GM18868 (cell line): Measurements from ENCODE around the gene BRK1.
"Not testable (repeated sequence)": the region's sequence is repeated elsewhere in the genome, so short reads cannot be mapped to it uniquely, and the experiment has no call there.

Source experiments
- ATAC-seq: cut with Tn5 transposase; IDR thresholded peaks from one replicate; pipeline ENCODE4 v1.9.1; 2021; ENCODE audit warnings: mild to moderate bottlenecking, moderate library complexity; ENCODE audit not compliant: unreplicated experiment

BRK1 gene

DNA sequence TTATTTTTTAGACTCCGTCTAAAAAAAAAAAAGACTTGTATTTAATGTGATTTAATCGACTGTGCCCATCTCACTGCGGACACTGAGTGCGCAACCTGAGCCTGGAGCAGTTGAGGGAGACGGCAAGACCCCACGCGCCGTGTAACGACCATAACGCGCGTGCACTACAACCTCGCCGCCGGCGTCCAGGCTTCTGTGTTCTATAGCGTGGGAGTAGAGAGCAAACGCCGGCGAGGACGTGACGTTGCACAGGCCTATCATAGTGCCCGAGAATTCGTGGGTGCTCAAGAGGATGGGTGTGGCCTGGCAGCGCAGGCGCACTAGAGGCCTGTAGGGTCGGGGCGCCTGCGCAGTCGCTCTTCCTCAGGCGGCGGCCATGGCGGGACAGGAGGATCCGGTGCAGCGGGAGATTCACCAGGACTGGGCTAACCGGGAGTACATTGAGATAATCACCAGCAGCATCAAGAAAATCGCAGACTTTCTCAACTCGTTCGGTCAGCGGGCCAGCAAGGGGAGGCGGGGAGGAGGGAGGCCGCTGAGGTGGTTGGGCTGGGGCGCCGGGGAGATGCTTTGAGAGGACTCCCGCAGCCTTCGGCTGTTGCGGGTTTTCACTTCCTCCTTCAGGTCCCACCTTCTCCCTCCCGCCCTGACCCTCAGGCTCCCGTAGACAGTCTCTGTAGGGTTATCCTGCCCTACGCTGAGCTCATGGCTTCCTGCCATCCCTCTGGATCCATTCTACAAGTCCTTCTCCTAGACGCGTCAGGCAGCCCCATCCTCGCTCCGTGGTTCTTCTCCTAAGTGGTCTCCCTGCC is at the start of gene BRK1:
TSS of gene BRK1 (plus strand) at position 350 of the 812 bp plus-strand sequence. CDS start at position 377, 27 bp downstream.
- peak; percentile 94 for ATAC-seq

DNA sequence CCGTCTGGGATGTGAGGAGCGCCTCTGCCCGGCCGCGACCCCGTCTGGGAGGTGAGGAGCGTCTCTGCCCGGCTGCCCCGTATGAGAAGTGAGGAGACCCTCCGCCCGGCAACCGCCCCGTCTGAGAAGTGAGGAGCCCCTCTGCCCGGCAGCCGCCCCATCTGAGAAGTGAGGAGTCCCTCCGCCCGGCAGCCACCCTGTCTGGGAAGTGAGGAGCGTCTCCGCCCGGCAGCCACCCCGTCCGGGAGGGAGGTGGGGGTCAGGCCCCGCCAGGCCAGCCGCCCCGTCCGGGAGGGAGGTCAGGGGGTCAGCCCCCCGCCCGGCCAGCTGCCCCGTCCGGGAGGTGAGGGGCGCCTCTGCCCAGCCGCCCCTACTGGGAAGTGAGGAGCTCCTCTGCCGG is 45.4 kb upstream of the BRK1 start:
- not testable (repeated sequence) for ATAC-seq

DNA sequence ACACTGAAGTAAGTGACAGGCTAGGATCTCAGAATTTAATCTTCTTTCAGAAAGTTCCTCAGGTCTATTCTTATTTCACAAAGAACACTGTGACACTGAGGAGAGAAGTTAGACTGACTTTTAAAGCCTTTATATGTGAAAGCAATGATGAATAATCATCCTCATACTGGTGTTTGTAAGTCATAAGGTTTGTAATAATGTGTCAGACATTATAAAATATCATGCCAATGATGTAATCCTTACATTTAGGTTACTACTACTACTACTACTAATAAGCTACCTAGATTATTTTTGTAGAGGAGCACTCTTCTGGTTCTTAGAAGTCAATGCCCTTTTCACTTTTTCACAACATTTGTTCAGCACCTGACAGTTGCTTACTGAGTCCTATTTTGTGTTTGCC is 40.8 kb upstream of the BRK1 start:
- ATAC-seq = no peak

DNA sequence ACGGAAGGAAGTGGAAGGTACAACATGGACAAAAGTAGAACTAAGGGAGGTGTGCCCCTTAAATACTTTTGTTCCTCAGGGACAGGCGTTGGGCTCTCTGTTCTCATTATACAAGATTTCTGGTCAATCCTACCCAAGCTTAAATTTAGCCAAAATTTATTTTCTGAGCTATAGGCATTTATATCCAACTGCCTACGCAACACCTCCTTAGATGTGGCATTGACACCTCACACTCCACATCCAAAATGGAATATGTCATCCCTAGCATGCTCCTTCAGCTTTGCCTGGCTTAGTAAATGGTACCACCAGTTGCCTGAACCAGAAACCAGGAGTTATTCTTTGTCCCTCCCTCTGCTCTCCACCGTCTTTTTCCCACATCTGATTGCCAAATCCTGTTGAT is 33.6 kb upstream of the BRK1 start:
- ATAC-seq = no peak

DNA sequence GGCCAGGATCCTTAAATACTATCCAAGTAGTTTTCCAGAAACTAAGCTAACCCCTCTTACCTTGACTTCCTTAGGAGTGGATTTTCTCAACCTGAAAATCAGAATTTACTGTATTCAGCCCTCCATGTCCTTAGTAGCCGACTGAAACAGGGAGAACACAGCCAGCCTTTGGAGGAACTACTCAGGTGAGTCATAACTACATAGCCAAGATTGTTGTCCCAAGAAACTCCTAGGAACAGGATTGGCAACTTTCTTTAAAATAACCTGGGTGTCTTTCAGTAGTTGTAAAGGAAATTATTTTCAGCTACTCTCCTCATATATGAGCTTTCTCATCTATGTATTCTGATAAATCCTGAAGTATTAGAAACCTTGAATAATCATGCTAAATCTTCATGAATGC is 29.7 kb upstream of the BRK1 start:
- ATAC-seq = no peak

DNA sequence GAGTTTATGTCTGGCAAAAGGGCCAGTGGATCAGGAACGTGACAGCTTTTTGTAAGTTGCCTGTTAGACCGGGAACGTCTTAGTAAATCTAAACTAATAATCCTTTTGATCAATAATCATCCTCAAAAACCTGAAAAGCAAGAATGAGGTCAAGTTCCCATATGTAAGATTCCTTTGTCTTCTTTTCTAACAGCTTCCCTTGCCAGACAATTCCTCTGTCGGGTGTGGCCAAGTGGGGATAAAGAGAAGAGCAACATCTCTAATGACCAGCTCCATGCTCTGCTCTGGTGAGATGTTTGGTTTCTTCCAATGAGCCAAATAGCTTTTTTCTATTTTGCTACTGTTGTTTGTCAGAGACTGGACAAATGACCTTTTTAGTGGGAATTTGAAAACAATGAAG is 27.2 kb upstream of the BRK1 start:
- ATAC-seq = no peak

DNA sequence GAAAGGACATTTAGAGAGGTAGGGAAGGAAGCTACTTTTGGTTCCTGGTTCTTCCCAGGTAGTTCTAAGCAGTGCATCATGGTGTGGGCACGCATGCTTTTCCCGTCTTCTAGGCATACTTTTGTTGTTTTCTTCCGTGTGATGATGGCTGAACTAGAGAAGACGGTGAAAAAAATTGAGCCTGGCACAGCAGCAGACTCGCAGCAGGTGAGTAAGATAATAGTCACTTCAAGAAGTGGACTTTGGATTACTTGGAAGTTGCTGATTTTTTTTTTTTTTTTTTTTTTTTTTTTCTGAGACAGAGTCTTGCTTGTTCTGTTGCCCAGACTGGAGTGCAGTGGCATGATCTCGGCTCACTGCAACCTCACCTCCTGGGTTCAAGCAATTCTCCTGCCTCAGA is 25.3 kb upstream of the BRK1 start:
- ATAC-seq = no peak

DNA sequence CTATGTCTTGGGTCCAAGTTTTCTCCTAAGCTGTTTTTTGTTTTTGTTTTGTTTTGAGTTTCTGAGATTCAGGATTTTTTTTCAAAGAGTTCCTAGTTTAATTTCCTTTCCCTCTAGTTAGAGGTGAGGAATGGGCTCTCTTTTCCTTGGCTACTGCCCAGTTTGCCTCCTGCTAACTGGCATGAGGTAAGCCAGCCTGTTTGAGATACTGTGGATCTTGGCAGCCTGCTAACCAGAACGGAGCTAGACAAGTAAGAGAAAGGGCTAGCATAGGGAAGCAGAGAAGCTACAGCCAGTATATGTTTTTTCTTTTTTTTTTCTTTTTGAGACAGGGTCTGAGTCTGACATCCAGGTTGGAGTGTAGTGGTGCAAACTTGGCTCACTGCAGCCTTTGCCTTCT is 24.7 kb upstream of the BRK1 start:
- not testable (repeated sequence) for ATAC-seq

DNA sequence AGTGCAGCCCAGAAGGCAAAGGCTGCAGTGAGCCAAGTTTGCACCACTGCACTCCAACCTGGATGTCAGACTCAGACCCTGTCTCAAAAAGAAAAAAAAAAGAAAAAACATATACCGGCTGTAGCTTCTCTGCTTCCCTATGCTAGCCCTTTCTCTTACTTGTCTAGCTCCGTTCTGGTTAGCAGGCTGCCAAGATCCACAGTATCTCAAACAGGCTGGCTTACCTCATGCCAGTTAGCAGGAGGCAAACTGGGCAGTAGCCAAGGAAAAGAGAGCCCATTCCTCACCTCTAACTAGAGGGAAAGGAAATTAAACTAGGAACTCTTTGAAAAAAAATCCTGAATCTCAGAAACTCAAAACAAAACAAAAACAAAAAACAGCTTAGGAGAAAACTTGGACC is 24.1 kb upstream of the BRK1 start:
- ATAC-seq = not testable (repeated sequence)

DNA sequence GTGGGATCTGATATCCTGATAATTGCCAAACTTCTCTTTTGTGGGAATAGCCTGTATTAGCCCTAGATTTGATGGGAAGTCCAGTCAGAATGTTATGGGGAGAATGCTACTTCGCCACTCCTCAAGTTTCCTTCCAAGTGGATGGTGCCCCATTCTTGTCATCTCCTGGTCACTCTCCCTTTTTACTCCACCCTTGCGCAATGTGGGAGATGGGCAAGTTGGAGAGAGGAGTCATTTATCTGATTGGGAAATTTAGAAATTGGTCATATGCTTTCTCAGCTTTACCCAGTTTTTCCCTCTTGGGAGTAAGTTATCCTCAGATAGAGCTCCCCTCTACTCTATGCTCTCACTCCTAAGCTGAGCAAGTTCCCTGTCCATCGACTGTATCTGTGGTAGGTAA is 21.8 kb upstream of the BRK1 start:
- no peak for ATAC-seq

DNA sequence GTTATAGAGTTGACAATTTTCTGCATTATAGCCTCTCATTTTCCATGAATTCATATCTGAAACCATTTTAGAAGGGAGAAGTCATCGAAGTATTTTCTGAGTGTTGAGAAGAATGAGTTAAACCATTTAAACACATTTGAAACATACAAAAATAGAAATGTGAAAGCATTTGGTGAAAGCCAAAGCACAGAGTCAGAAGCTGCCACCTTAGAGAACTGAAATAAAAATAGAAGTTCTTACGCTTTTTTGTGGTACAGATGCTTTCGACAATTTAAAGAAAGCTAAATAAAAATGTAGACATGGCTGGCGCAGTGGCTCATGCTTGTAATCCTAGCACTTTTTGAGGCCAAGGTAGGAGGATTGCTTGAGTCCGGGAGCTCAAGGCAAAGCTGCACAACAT is 16.4 kb upstream of the BRK1 start:
- no peak for ATAC-seq

DNA sequence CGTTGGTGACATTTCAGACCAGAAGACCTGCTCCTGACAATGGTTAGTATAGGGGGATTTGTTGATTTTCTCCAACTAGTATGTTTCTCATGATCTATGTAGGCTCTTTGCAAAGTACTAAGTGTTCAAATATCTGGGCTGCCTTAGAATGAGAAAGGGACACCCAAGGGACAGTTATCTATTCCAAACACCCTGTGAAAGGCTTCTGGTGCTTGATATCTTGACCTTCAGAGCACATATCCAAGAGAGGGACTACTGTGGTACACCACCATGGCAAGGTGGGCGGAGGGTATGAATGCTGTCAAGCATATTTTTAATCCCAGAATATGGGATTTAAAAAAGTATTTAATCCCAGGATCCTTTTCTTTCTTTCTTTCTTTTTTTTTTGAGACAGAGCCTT is 8.6 kb upstream of the BRK1 start:
- ATAC-seq = no peak

DNA sequence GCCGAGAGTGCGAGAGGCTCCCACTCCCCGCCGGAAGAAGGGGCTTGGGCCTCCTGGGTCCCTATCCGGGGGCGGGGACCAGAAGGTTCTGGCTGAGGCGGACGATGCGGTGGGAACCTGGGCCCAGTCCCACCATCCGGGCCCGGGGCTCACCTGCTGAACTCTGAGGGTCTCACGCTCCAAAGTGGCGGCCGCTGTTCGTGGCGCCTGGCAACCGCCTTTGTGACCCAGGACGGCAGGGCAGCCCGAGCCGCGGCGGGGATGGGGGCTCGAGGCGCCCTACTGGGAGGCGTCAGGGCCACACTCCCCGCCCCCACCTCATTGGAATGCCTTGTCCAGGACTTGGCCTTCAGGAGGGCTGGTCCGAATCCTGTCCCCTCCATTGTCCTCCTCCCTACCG is 7.4 kb upstream of the BRK1 start, which contains the start of gene FANCD2OS:
TSS of gene FANCD2OS (minus strand) at position 165 of the 400 bp plus-strand sequence. CDS start 3,481 bp downstream, outside the sequence.
- no peak for ATAC-seq

DNA sequence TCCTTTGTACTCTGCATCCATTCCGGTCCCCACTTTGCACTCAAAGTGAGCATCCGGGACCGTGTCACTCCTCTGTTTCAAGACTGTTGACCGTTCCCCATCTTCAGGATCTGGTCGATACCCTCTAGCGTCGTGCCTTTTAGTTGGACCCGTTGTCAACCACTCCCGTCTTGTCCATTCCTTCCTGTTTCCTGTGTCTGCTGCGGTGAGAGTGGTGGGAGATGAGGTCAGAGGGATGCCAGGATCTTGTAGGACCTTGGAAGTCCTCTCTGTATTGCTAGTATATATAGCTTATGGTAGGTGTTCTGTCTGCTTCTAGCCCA is 624 bp downstream of the BRK1 start:
- no peak for ATAC-seq

DNA sequence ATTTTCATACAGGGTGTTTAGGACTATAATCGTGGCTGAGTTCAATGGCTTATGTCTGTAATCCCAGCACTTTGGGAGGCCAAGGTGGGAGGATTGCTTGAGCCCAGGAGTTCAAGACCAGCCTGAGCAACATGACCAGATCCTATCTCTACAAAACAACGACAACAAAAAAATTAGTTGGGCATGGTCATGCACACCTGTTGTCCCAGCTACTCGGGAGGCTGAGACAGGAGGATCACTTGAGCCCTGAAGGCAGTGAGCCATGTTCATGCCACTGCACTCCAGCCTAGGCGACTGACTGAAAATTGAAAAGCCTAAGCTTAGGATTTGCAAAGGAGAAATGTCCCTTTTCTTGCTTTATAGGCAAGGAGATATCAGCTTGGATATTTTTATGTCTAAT is 1.5 kb downstream of the BRK1 start:
- no peak for ATAC-seq

DNA sequence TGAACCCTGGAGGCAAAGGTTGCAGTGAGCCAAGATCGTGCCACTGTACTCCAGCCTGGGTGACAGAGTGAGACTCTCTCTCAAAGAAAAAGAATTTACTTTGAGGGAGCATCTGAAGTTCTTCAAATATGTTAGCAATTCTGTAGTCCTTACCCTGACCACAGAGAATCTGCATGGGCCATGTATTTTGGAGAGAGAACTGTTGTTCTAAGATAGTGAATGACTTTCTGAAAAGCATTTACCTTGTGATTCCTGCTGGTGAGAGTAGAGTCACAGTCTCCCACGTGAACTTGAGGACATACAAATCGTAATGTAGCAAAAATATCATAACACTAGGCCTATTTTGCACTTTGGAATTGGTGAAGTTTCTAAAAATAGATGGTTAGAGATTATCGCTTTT is 3.9 kb downstream of the BRK1 start:
- no peak for ATAC-seq

DNA sequence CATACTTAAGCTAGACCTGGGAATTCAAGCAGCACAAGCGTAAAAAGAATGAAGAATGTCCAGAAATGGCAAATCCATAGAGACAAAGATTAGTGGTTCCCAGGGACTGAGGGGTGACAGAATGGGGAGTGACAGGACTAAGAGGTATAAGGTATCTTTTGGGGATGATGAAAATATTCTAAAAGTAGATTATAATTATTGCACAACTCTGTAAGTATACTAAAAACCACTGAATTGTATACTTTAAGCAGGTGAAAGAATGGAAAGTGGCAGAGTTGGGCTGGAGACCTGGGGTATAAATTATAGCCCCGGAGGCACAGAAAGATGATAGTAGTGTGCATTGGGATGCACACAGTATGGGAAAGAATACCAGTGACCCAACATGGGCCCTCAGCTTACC is 5.6 kb downstream of the BRK1 start:
- no peak for ATAC-seq

DNA sequence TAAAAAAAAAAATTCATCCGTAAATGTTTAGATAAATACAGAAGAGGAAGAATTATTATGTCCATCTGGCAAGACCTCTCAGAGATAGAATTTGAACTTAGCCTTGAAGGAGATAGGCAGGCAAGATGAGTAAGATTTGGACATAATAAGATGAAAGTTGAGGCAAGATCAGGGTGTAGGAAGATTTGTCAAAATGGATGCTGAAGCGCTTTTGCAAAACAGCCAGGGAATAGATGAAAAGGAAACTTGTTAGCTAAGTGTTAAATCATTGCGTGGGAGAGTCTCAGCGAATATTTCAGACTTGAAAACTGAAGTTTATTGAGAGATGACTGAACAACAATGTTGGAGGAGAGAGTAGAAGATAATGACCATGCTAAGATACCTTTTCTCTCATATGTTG is 7.2 kb downstream of the BRK1 start:
- no peak for ATAC-seq

DNA sequence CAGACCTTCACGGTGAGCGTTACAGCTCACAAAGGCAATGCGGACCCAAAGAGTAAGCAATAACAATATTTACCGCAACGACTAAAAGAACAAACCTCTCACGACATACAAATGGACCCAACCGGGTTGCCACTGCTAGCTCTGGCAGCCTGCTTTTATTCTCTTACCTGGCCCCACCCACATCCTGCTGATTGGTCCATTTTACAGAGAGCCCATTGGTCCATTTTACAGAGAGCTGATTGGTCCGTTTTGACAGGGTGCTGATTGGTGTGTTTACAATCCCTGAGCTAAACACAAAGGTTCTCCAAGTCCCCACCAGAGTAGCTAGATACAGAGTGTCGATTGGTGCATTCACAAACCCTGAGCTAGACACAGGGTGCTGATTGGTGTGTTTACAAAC is 20.4 kb downstream of the BRK1 start:
- ATAC-seq = not testable (repeated sequence)

DNA sequence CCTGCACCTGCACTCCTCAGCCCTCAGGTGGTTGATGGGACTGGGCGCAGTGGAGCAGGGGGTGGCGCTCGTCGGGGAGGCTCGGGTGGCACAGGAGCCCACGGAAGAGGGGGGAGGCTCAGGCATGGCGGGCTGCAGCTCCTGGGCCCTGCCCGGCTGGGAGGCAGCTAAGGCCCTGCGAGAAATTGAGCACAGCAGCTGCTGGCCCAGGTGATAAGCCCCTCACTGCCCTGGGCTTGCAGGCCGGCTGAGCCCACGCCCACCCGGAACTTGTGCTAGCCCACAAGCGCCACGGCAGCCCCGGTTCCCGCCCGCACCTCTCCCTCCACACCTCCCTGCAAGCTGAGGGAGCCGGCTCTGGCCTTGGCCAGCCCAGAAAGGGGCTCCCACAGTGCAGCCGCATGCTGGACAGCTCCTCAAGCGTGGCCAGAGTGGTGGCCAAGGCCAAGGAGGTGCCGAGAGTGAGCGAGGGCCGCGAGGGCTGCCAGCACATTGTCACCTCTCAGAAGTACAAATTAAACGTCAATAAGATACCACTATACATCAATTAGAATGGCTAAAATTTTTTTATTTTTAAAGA is 21.0 kb downstream of the BRK1 start:
- no peak for ATAC-seq

DNA sequence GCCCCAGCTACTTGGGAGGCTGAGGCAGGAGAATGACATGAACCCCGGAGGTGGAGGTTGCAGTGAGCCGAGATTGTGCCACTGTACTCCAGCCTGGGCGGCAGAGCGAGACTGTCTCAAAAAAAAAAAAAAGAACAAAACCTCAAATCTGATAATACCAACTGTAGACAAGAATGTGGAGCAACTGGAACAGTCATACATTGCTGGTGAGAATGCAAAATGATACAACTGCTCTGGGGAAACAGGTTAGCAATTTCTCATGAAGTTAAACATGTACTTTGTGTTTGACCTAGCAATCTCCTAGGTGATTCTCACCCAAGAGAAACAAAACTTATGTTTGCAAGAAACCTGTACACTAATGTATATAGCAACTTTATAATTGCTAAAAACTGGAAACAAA is 21.7 kb downstream of the BRK1 start:
- no peak for ATAC-seq

DNA sequence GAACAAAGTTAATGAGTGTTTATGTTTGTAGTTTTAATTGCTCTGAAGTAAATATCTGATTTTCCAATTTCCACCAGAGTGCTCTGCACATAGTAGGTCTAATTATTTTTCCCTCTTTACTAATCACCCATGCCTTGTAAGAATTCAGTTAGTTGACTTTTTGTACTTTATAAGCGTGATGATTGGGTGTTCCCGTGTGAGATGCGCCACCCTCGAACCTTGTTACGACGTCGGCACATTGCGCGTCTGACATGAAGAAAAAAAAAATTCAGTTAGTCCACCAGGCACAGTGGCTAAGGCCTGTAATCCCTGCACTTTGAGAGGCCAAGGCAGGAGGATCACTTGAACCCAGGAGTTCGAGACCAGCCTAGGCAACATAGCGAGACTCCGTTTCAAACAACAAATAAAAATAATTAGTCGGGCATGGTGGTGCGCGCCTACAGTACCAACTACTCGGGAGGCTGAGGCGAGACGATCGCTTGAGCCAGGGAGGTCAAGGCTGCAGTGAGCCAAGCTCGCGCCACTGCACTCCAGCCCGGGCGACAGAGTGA is 25.6 kb downstream of the BRK1 start:
- no peak for ATAC-seq
